ENCODE data around the gene ERF. TPM values are rescaled to one million over a fixed set of nuclear protein-coding genes. Genes with fewer than 3 reads are reported as not detected.

Gene ERF
- total and polyA plus RNA-seq, 2 donors from 2014 or later, result 31.1 to 61.2 TPM

- no peak for FAIRE-seq
Observed at GRCh38 chr19:42291435-42291810, 36.5 kb upstream of the ERF start.

GRCh38 chr19:42290523-42291434, 35.9 kb upstream of the ERF start:
- Histone ChIP-seq H3K36me3 (ENCODE audit: control insufficient read depth in 2 of 3, insufficient read depth in 3 of 3, low read length in 3 of 3) (peaks cover 0 to 34% (median 12%) of the 10 kb centered on the region in 3 donors), H3K9me3 (ENCODE audit: control insufficient read depth in 2 of 3, insufficient read depth in 1 of 3, low read length in 3 of 3) (no peaks in the 10 kb centered on the region), H3K4me3 (ENCODE audit: low read length in 3 of 3) (no peak overlapping the region), H3K9ac (ENCODE audit: low read length in 3 of 3) (no peak overlapping the region), H3K27me3 (ENCODE audit: control insufficient read depth, insufficient read depth, low read length) (no peaks in the 10 kb centered on the region), H3K4me1 (ENCODE audit: control insufficient read depth in 2 of 3, insufficient read depth in 2 of 3, low read depth in 1 of 3, low read length in 3 of 3) (peaks cover 3 to 10% (median 6%) of the 10 kb centered on the region in 3 donors), H3K27ac (ENCODE audit: low read depth in 2 of 2, low read length in 2 of 2) (no peak overlapping the region)
- FAIRE-seq (no peak), DNase-seq (peak in 1 of 5 donors; percentile 77)
- intact Hi-C loops (cut with DNase I), result no loop called here
- TF ChIP-seq CTCF (IDR thresholded peaks at IDR 0.05; ENCODE audit: borderline replicate concordance, extremely low read depth, insufficient read depth), result no peak

More at GRCh38 chr19:42291435-42291810, 36.5 kb upstream of the ERF start:
- Histone ChIP-seq H3K27me3 (ENCODE audit: control insufficient read depth, insufficient read depth, low read length) (no peaks in the 10 kb centered on the region), H3K4me1 (ENCODE audit: control insufficient read depth in 2 of 3, insufficient read depth in 2 of 3, low read depth in 1 of 3, low read length in 3 of 3) (peaks cover 0 to 4% (median 3%) of the 10 kb centered on the region in 3 donors), H3K4me3 (ENCODE audit: low read length in 3 of 3) (no peak overlapping the region), H3K9ac (ENCODE audit: low read length in 3 of 3) (no peak overlapping the region), H3K36me3 (ENCODE audit: control insufficient read depth in 2 of 3, insufficient read depth in 3 of 3, low read length in 3 of 3) (peaks cover 0 to 34% (median 12%) of the 10 kb centered on the region in 3 donors), H3K27ac (ENCODE audit: low read depth in 2 of 2, low read length in 2 of 2) (no peak overlapping the region), H3K9me3 (ENCODE audit: control insufficient read depth in 2 of 3, insufficient read depth in 1 of 3, low read length in 3 of 3) (no peaks in the 10 kb centered on the region)
- no peak for DNase-seq
- no peak for TF ChIP-seq CTCF (IDR thresholded peaks at IDR 0.05; ENCODE audit: borderline replicate concordance, extremely low read depth, insufficient read depth)
- intact Hi-C loops (cut with DNase I), result no loop called here

- no peak for FAIRE-seq
- H3K4me3 ChIP-seq (ENCODE audit: low read length in 3 of 3), result no peak overlapping the region
Observed at GRCh38 chr19:42290136-42290522, 35.2 kb upstream of the ERF start.

More at GRCh38 chr19:42290136-42290522, 35.2 kb upstream of the ERF start:
- H3K4me1 ChIP-seq (ENCODE audit: control insufficient read depth in 2 of 3, insufficient read depth in 2 of 3, low read depth in 1 of 3, low read length in 3 of 3), result peaks cover 4 to 15% (median 12%) of the 10 kb centered on the region in 3 donors
- intact Hi-C loops (cut with DNase I), result no loop called here
- H3K36me3 ChIP-seq (ENCODE audit: control insufficient read depth in 2 of 3, insufficient read depth in 3 of 3, low read length in 3 of 3), result peaks cover 0 to 34% (median 12%) of the 10 kb centered on the region in 3 donors
- no peaks in the 10 kb centered on the region for H3K9me3 ChIP-seq (ENCODE audit: control insufficient read depth in 2 of 3, insufficient read depth in 1 of 3, low read length in 3 of 3)
- peak in 1 of 5 donors; percentile 70 for DNase-seq
- H3K27me3 ChIP-seq (ENCODE audit: control insufficient read depth, insufficient read depth, low read length), result no peaks in the 10 kb centered on the region
- H3K9ac ChIP-seq (ENCODE audit: low read length in 3 of 3), result no peak overlapping the region
- no peak for TF ChIP-seq CTCF (IDR thresholded peaks at IDR 0.05; ENCODE audit: borderline replicate concordance, extremely low read depth, insufficient read depth)
- no peak overlapping the region for H3K27ac ChIP-seq (ENCODE audit: low read depth in 2 of 2, low read length in 2 of 2)

Data from kidney (tissue), 14 donors.